NCI-H1694 (cell line): ENCODE measurements around the gene TMEM235.

Experiments
- DNase-seq: peaks from one replicate; lab custom pipeline; 2025; lab: John Stamatoyannopoulos, UW

Gene TMEM235

GRCh38 chr17:78255029-78255656 lies 23.7 kb downstream of the TMEM235 start:
- DNase-seq = no peak

- no peak for DNase-seq
Observed at GRCh38 chr17:78255953-78256706, 24.7 kb downstream of the TMEM235 start.

- no peak for DNase-seq
Observed at GRCh38 chr17:78256707-78257591, 25.5 kb downstream of the TMEM235 start.

- no peak for DNase-seq
Observed at GRCh38 chr17:78257810-78258322, 26.4 kb downstream of the TMEM235 start.

GRCh38 chr17:78258323-78259191 lies 27.1 kb downstream of the TMEM235 start:
- DNase-seq = no peak

GRCh38 chr17:78259192-78259554 lies 27.7 kb downstream of the TMEM235 start:
- DNase-seq = no peak

GRCh38 chr17:78263063-78263735 lies 31.8 kb downstream of the TMEM235 start:
- no peak for DNase-seq

- DNase-seq = no peak
Observed at GRCh38 chr17:78263736-78264340, 32.4 kb downstream of the TMEM235 start.

GRCh38 chr17:78264590-78264989 lies 33.2 kb downstream of the TMEM235 start:
- no peak for DNase-seq

- DNase-seq = no peak
Observed at GRCh38 chr17:78265121-78265520, 33.7 kb downstream of the TMEM235 start.

- DNase-seq = no peak
Observed at GRCh38 chr17:78266231-78266631, 34.8 kb downstream of the TMEM235 start.

- DNase-seq = no peak
Observed at GRCh38 chr17:78266771-78267170, 35.3 kb downstream of the TMEM235 start.

GRCh38 chr17:78267253-78268073 lies 36.0 kb downstream of the TMEM235 start:
- no peak for DNase-seq

GRCh38 chr17:78268191-78268874 lies 36.9 kb downstream of the TMEM235 start:
- DNase-seq = no peak

- no peak for DNase-seq
Observed at GRCh38 chr17:78268951-78269905, 37.8 kb downstream of the TMEM235 start.

- no peak for DNase-seq
Observed at GRCh38 chr17:78269955-78270381, 38.5 kb downstream of the TMEM235 start.

- no peak for DNase-seq
Observed at GRCh38 chr17:78271419-78272170, 40.2 kb downstream of the TMEM235 start.
